Daoy (cell line): Measurements from ENCODE around the gene S1PR5. TPM values are rescaled to one million over a fixed set of nuclear protein-coding genes. Genes with fewer than 3 reads are reported as not detected.

Source experiments
- DNase-seq: peaks from one replicate; pipeline ENCODE4 v3.0.0-alpha.2; 2015; ENCODE audit warnings: low read depth
- total RNA-seq: library from RNA; depleted of rRNA; stranded (reverse); fragments of >200 nt; shearing (Covaris generic); gene quantifications from 2 replicates; pipeline ENCODE4 v1.2.3, GENCODE V29; 2014

The S1PR5 gene
- total RNA-seq, 1 experiment from 2014 or later = 2.2 TPM

DNA sequence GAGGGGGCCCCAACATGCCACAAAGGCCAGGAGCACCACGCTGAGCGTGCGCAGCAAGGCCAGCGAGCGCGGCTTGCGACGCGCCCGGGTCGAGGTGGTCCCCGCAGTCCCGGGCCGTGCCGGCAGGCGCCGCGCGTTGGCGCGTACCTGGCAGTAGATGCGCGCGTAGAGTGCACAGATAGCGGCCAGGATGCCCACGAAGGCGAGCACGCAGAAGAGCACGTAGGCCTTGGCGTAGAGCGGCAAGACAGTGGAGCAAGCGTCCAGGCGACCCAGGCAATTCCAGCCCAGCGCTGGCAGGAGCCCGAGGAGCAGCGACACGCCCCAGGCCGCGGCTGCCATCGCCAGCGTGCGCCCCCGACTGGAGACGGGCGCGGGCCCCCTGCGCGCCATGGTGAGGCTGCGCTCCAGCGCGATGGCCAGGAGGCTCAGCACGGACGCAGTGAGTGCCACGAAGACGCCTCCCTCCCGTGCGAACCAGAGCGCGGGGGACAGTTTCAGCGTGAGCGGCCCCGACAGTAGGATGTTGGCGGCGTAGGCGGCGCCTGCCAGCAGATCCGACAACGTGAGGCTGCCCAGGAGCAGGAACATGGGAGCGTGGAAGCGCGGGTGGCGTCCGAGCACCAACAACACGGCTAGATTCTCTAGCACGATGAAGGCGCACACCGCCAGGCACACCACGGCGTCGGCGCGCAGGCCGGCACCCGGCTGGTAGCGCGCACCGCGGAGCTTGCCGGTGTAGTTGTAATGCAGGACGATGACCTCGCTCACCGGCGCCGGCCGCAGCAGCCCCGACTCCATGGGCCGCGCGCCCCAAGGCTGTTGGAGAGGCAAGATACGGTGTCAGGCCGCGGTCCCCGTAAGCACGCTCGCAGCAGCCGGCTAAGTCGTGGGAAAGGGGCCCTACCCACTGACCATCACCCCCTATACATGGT lies 2.8 kb downstream of the S1PR5 start:
- DNase-seq = no peak

GRCh38 chr19:10513223-10513622 lies 4.0 kb downstream of the S1PR5 start:
- DNase-seq = no peak

GRCh38 chr19:10510301-10510802 lies 6.9 kb downstream of the S1PR5 start:
- peak; percentile 23 for DNase-seq

- DNase-seq = peak; percentile 43
Observed at GRCh38 chr19:10508707-10509106, 8.5 kb downstream of the S1PR5 start.

- no peak for DNase-seq
Observed at GRCh38 chr19:10508036-10508435, 9.2 kb downstream of the S1PR5 start.

GRCh38 chr19:10505583-10506229 lies 11.5 kb downstream of the S1PR5 start:
- peak; percentile 72 for DNase-seq

DNA sequence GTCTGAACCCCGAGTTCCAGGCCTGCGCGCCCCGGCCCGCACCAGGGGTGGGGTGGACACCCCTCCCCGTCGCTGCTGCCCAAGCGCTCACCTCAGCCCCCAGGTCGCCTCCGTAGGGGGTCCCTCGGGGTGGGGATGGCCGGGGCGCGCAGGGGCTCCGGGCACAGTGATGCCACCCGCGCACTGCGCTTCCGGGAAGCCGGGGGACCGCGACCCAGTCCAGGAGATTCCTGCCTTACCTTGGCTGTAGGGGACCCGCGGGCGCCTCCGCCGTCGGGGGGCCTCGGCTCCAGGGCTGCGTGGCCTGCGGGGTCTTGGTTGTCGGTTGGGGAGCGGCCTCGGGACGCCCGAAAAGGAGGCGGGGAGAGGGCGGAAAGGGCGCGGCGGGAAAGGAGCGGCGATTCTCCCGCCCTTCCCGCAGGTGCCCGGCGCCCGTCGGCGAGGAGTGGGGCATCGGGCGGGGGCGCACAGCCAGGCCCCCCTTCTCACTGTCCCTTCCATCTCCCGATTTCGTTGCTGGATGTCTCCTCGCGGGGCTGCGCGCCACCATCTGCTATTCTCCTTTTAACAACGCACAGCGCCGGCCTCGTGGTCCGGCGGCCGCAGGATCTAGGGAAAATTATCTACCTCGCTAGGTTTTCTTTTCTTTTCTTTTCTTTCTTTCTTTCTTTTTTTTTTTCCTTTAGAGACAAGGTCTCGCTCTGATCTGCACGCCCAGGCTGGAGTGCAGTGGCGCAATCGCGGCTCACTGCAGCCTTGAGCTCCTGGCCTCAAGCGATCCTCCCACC lies 14.1 kb downstream of the S1PR5 start, which contains the start of gene KEAP1:
Gene KEAP1 (minus strand): TSS at position 355 of the 788 bp plus-strand sequence. CDS start 3,323 bp downstream, outside the sequence.
- no peak for DNase-seq

DNA sequence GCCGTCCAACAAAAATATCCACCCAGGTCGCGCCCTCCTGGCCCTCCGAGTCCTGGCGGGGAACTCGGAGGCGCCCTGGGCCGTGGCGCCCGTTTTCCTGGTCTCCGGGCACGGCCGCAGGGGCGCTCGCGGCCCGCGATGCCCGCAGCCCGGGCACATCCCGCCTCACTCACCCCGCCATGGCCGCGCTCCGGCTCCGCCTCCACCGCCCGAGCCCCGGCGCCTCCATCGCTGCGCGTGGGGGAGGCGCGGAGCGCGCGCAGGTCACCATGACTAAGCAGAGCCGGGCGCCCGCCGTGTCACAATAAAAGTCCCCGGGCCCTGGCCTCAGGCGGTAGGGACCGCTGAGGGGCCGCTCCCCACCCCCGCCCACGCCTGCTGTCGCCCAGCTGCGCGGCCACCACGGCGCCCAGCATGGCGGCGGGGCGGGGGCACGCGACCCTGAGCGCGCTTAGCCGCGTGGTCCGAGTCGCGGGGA lies 14.7 kb downstream of the S1PR5 start:
- peak; percentile 94 for DNase-seq

- DNase-seq = peak; percentile 65
Observed at GRCh38 chr19:10501971-10502523, 15.2 kb downstream of the S1PR5 start.

DNA sequence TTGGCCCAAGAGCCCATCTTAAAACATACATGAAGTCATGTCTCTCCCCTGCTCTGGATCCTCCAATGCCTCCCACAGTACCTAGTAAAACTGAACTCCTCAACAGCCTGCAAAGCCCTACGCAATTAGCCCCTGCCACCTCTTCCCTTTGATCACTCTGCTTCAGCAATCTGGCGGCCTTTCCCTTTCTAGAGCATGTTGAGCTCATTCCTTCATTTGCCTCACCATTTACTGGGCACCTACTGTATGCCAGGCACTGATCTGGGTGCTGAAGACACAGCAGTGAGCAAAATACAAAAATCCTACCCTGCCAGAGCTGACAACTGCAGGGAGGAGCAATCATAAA lies 17.0 kb downstream of the S1PR5 start:
- DNase-seq = no peak

GRCh38 chr19:10499550-10500246 lies 17.5 kb downstream of the S1PR5 start:
- no peak for DNase-seq

- DNase-seq = no peak
Observed at GRCh38 chr19:10497371-10497770, 19.9 kb downstream of the S1PR5 start.

- no peak for DNase-seq
Observed at GRCh38 chr19:10491472-10492047, 25.7 kb downstream of the S1PR5 start.

DNA sequence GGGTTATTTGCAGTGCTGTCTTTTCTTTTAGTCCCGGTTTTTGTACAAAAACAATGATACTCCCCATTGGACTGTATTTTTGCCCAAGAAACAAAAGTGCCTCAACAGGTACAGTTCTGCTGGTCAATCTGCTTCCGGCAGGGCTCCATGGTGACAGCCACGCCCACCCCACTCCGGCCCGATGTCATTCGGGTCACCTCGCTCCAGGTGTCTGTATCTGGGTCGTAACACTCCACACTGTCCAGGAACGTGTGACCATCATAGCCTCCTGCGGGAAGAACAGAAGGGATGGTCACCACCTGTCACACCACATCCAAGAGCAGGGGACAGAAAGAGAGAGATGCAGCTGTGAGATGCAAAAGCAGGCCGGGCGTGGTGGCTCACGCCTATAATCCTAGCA lies 30.7 kb downstream of the S1PR5 start:
- no peak for DNase-seq

GRCh38 chr19:10478903-10479384 lies 38.3 kb downstream of the S1PR5 start:
- peak; percentile 62 for DNase-seq

DNA sequence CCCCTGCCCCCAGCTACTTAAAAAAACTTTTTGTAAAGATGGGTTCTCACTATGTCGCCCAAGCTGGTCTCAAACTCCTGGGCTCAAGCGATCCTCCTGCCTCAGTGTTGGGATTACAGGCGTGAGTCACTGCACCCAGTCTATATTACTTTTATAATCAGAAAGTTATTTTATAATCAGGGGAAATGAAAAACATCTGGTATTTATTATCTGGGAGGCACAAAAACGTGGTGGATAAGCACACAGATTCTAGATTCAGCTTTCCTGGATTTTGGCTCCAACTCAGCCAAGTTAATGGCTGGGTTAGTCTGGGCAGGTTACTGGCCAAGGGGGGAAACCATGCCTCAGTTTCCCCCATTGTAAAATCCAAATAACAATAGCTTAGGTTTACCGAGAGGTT lies 38.8 kb downstream of the S1PR5 start:
- no peak for DNase-seq

DNA sequence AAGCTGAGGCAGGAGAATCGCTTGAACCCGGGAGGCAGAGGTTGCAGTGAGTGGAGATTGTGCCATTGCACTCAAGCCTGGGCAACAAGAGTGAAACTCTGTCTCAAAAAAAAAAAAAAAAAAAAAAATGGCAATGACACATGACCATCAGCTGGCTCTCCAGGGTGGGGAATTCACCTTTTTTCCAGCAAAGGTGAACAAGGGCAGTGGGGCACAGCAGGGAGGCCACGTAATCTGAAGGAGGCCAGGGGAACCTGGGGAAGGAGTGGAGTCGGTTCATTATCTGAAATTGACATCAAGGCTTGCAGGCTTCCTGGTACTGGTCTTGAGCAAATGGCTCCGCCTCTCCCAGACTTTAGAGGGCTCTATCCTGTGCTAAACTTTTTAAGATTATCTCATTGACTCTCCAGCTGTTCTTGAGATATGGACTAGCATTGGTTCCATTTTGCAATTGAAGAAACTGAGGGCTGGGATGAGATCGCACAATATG lies 42.2 kb downstream of the S1PR5 start:
- DNase-seq = no peak

- DNase-seq = no peak
Observed at GRCh38 chr19:10473192-10473591, 44.1 kb downstream of the S1PR5 start.

DNA sequence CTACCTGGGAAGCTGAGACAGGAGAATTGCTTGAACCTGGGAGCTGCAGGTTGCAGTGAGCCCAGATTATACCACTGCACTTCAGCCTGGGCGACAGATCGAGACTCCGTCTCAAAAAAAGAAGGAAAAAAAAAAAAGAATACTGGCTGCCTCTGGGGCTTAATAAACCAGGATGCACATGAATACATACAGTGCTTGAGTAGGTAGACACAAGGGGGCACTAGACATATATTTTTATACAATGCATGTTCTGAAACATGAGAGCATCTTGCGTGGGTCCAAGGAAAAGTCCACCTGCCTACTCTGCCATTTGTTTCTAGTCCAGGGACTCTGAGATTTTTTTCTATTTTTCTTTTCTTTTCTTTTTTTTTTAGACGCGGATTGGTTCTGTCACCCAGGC lies 45.3 kb downstream of the S1PR5 start:
- no peak for DNase-seq

GRCh38 chr19:10468133-10468532 lies 49.1 kb downstream of the S1PR5 start:
- DNase-seq = no peak
